ENCODE results near the gene SPATA31E1.

The SPATA31E1 gene

DNA sequence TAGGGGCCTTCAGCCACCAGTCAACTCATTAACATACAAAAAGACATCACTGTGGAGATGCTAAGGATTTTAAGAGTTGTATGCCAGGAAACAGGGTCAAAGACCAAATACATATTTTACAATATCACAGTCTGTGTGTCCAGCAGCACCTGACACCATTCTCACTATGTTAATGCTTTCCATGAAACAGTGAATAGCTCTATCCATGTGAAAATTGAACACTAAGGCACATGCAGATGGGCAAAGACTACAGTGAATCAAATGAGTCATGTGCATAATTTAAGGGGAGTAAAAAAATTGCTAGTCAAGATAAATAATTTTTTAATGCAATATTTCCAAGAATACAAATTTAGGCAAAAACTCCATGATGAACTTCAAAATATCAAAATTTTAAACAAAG is 7.6 kb upstream of the SPATA31E1 start:
- no peak overlapping the region for H3K9ac ChIP-seq (ENCODE audit: low read depth, low read length)
- no peak overlapping the region for H3K4me3 ChIP-seq (ENCODE audit: low read depth, low read length)
- 0 out of 2 replicates have a peak, but pooled peaks cover 4% of the 10 kb centered on the region for H3K9me3 ChIP-seq (ENCODE audit: control insufficient read depth, insufficient read depth, low read length)
- peaks cover 18% of the 10 kb centered on the region for H3K4me1 ChIP-seq (ENCODE audit: control insufficient read depth, insufficient read depth, low read length)
- no peak overlapping the region for H3K27ac ChIP-seq (ENCODE audit: low read depth, low read length)
- H3K27me3 ChIP-seq (ENCODE audit: control insufficient read depth, insufficient read depth, low read length), result no peaks in the 10 kb centered on the region
- H3K36me3 ChIP-seq (ENCODE audit: control insufficient read depth, insufficient read depth, low read length), result no peaks in the 10 kb centered on the region

GRCh38 chr9:87875831-87876545 is 6.7 kb upstream of the SPATA31E1 start:
- Histone ChIP-seq H3K27me3 (ENCODE audit: control insufficient read depth, insufficient read depth, low read length) (no peaks in the 10 kb centered on the region), H3K27ac (ENCODE audit: low read depth, low read length) (no peak overlapping the region), H3K9me3 (ENCODE audit: control insufficient read depth, insufficient read depth, low read length) (0 out of 2 replicates have a peak, but pooled peaks cover 4% of the 10 kb centered on the region), H3K4me1 (ENCODE audit: control insufficient read depth, insufficient read depth, low read length) (peaks cover 18% of the 10 kb centered on the region), H3K4me3 (ENCODE audit: low read depth, low read length) (no peak overlapping the region), H3K36me3 (ENCODE audit: control insufficient read depth, insufficient read depth, low read length) (no peaks in the 10 kb centered on the region), H3K9ac (ENCODE audit: low read depth, low read length) (no peak overlapping the region)

- Histone ChIP-seq H3K36me3 (ENCODE audit: control insufficient read depth, insufficient read depth, low read length) (no peaks in the 10 kb centered on the region), H3K27ac (ENCODE audit: low read depth, low read length) (no peak overlapping the region), H3K4me1 (ENCODE audit: control insufficient read depth, insufficient read depth, low read length) (peaks cover 18% of the 10 kb centered on the region), H3K4me3 (ENCODE audit: low read depth, low read length) (no peak overlapping the region), H3K9ac (ENCODE audit: low read depth, low read length) (no peak overlapping the region), H3K27me3 (ENCODE audit: control insufficient read depth, insufficient read depth, low read length) (no peaks in the 10 kb centered on the region), H3K9me3 (ENCODE audit: control insufficient read depth, insufficient read depth, low read length) (0 out of 2 replicates have a peak, but pooled peaks cover 4% of the 10 kb centered on the region)
Observed at GRCh38 chr9:87876708-87877107, 6.0 kb upstream of the SPATA31E1 start.

DNA sequence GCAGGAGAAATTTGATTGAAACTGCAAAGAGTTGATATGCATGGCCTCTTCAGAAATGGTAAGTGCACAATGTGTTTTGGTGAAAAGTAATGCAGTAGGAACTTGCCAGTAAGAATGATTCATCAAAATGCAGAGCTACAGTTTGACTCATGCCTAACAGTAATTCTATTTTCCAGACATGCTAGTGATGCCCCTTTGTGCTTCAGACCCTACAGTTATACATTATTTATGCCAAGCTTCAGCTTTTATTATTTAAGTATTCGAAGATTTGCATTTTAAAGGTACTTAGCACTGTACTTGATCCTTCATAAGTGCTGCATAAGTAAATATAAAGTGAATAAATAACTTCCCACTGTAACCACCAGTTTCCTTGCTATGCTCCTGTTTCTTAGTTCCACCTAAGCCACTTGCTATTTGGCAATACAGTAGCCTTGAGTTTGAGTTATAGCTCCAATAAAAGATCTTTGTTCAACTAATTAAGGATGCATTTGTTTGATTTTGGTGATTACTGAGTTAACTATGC is 3.6 kb upstream of the SPATA31E1 start:
- H3K4me3 ChIP-seq (ENCODE audit: low read depth, low read length), result no peak overlapping the region
- H3K9me3 ChIP-seq (ENCODE audit: control insufficient read depth, insufficient read depth, low read length), result 0 out of 2 replicates have a peak, but pooled peaks cover 4% of the 10 kb centered on the region
- peak overlapping the region; percentile 4 for H3K27ac ChIP-seq (ENCODE audit: low read depth, low read length)
- no peaks in the 10 kb centered on the region for H3K27me3 ChIP-seq (ENCODE audit: control insufficient read depth, insufficient read depth, low read length)
- H3K4me1 ChIP-seq (ENCODE audit: control insufficient read depth, insufficient read depth, low read length), result peaks cover 18% of the 10 kb centered on the region
- H3K36me3 ChIP-seq (ENCODE audit: control insufficient read depth, insufficient read depth, low read length), result no peaks in the 10 kb centered on the region
- H3K9ac ChIP-seq (ENCODE audit: low read depth, low read length), result no peak overlapping the region

- H3K36me3 ChIP-seq (ENCODE audit: control insufficient read depth, insufficient read depth, low read length), result no peaks in the 10 kb centered on the region
- no peak overlapping the region for H3K27ac ChIP-seq (ENCODE audit: low read depth, low read length)
- peaks cover 13% of the 10 kb centered on the region for H3K4me1 ChIP-seq (ENCODE audit: control insufficient read depth, insufficient read depth, low read length)
- no peak overlapping the region for H3K4me3 ChIP-seq (ENCODE audit: low read depth, low read length)
- H3K9me3 ChIP-seq (ENCODE audit: control insufficient read depth, insufficient read depth, low read length), result 0 out of 2 replicates have a peak, but pooled peaks cover 4% of the 10 kb centered on the region
- H3K27me3 ChIP-seq (ENCODE audit: control insufficient read depth, insufficient read depth, low read length), result no peaks in the 10 kb centered on the region
- no peak overlapping the region for H3K9ac ChIP-seq (ENCODE audit: low read depth, low read length)
Observed at GRCh38 chr9:87880116-87880515, 2.6 kb upstream of the SPATA31E1 start.

GRCh38 chr9:87880683-87881082 is 2.0 kb upstream of the SPATA31E1 start:
- no peak overlapping the region for H3K27ac ChIP-seq (ENCODE audit: low read depth, low read length)
- 0 out of 2 replicates have a peak, but pooled peaks cover 4% of the 10 kb centered on the region for H3K9me3 ChIP-seq (ENCODE audit: control insufficient read depth, insufficient read depth, low read length)
- peaks cover 12% of the 10 kb centered on the region for H3K4me1 ChIP-seq (ENCODE audit: control insufficient read depth, insufficient read depth, low read length)
- no peaks in the 10 kb centered on the region for H3K27me3 ChIP-seq (ENCODE audit: control insufficient read depth, insufficient read depth, low read length)
- no peak overlapping the region for H3K4me3 ChIP-seq (ENCODE audit: low read depth, low read length)
- H3K9ac ChIP-seq (ENCODE audit: low read depth, low read length), result no peak overlapping the region
- H3K36me3 ChIP-seq (ENCODE audit: control insufficient read depth, insufficient read depth, low read length), result no peaks in the 10 kb centered on the region

DNA sequence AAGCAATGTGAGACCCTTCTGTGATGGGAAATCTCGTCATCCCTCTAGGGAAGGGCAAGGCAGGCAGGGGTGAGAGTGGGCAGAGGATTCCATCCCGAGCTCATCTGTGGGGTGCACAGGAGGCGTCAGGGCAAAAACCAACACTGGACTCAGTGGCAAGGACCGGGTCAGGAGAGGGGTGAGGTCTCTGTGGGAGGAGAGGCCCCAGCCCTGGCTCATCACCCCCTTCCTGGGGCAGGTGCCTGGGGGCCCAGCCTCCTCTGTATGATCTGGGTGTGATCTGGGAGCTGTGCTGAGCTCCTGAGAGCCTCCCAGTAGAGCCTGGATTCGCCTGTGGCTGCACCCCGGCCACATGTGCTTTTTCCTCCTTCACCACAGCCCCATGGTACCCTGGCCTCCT is 597 bp downstream of the SPATA31E1 start:
- Histone ChIP-seq H3K27me3 (ENCODE audit: control insufficient read depth, insufficient read depth, low read length) (no peaks in the 10 kb centered on the region), H3K36me3 (ENCODE audit: control insufficient read depth, insufficient read depth, low read length) (no peaks in the 10 kb centered on the region), H3K4me1 (ENCODE audit: control insufficient read depth, insufficient read depth, low read length) (peaks cover 11% of the 10 kb centered on the region), H3K9ac (ENCODE audit: low read depth, low read length) (no peak overlapping the region), H3K27ac (ENCODE audit: low read depth, low read length) (no peak overlapping the region), H3K4me3 (ENCODE audit: low read depth, low read length) (no peak overlapping the region), H3K9me3 (ENCODE audit: control insufficient read depth, insufficient read depth, low read length) (0 out of 2 replicates have a peak, but pooled peaks cover 4% of the 10 kb centered on the region)

DNA sequence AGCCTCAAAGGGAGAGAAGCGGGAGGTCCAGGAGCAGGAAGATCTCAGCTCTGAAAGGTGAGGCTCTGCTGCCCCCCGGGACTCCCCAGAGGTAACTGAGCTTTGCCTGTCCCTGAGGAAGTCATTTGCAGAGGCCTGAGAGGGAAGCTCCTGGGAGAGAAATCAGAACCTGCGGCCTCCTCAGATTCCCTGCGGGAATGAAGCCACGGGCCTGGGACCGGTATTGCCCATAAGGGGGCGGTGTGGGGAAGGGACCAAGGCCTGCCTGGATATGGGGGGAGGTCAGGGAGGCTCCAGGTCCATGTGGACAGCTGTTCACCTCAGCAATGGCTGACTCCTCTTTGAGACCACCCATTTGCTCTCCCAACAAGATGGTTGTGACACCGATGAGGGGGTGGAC is 1.3 kb downstream of the SPATA31E1 start:
- no peaks in the 10 kb centered on the region for H3K36me3 ChIP-seq (ENCODE audit: control insufficient read depth, insufficient read depth, low read length)
- H3K4me3 ChIP-seq (ENCODE audit: low read depth, low read length), result no peak overlapping the region
- H3K9ac ChIP-seq (ENCODE audit: low read depth, low read length), result no peak overlapping the region
- no peaks in the 10 kb centered on the region for H3K9me3 ChIP-seq (ENCODE audit: control insufficient read depth, insufficient read depth, low read length)
- H3K4me1 ChIP-seq (ENCODE audit: control insufficient read depth, insufficient read depth, low read length), result peaks cover 4% of the 10 kb centered on the region
- H3K27ac ChIP-seq (ENCODE audit: low read depth, low read length), result no peak overlapping the region
- no peaks in the 10 kb centered on the region for H3K27me3 ChIP-seq (ENCODE audit: control insufficient read depth, insufficient read depth, low read length)

DNA sequence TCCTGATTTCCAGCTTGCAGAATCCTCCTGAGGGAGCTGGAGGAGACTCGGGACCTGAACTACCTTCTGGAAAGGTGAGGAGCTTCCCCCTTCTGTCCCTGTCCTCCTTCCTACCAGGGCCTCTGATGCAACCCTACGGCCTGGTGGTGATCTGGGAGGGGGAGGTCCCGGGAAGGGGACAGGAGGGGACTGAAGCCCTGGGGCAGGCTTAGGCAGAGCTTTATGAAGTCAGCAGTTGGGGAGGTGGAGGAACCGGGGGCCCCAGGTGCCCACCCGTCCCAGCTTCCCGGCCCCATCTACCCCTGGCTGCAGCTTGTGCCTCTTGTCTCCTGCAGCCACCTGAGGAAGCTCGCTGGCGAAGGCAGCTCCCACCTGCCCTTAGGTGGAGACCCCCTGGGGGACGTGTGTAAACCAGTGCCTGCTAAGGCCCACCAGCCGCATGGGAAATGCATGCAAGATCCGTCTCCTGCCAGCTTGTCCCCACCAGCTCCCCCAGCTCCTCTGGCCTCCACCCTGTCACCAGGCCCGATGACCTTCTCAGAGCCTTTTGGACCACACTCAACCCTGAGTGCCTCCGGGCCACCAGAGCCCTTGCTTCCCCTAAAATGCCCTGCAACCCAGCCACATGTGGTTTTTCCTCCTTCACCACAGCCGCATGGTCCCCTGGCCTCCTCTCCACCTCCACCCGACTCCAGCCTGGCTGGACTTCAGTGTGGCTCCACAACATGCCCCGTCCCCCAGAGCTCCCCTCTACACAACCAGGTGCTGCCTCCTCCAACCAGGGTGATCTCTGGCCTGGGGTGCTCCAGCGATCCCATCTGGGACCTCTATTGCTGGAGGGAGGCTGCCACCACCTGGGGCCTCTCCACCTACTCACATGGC is 2.1 kb downstream of the SPATA31E1 start:
- H3K4me3 ChIP-seq (ENCODE audit: low read depth, low read length), result no peak overlapping the region
- no peak overlapping the region for H3K27ac ChIP-seq (ENCODE audit: low read depth, low read length)
- no peaks in the 10 kb centered on the region for H3K36me3 ChIP-seq (ENCODE audit: control insufficient read depth, insufficient read depth, low read length)
- H3K27me3 ChIP-seq (ENCODE audit: control insufficient read depth, insufficient read depth, low read length), result no peaks in the 10 kb centered on the region
- no peaks in the 10 kb centered on the region for H3K9me3 ChIP-seq (ENCODE audit: control insufficient read depth, insufficient read depth, low read length)
- H3K9ac ChIP-seq (ENCODE audit: low read depth, low read length), result no peak overlapping the region
- no peaks in the 10 kb centered on the region; the same call in 1 of the 2 replicates for H3K4me1 ChIP-seq (ENCODE audit: control insufficient read depth, insufficient read depth, low read length)

DNA sequence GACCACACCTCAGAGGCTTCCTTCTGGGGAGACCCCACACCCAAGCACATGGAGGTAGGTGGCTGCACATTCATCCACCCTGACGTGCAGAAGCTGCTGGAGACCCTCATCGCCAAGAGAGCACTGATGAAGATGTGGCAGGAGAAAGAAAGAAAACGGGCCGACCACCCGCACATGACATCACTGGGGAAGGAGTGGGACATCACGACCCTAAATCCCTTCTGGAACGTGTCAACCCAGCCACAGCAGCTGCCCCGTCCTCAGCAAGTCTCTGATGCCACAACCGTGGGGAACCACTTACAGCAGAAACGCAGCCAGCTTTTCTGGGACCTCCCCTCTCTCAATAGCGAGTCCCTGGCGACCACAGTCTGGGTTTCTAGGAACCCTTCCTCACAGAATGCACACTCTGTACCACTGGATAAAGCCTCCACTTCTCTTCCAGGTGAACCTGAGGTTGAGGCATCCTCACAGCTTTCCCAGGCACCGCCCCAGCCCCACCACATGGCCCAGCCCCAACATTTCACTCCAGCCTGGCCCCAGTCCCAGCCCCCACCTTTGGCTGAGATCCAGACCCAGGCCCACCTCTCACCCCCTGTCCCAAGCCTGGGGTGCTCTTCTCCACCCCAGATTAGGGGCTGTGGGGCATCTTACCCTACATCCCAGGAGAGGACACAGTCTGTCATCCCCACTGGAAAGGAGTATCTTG is 3.0 kb downstream of the SPATA31E1 start:
- H3K27ac ChIP-seq (ENCODE audit: low read depth, low read length), result no peak overlapping the region
- no peaks in the 10 kb centered on the region for H3K36me3 ChIP-seq (ENCODE audit: control insufficient read depth, insufficient read depth, low read length)
- no peaks in the 10 kb centered on the region for H3K9me3 ChIP-seq (ENCODE audit: control insufficient read depth, insufficient read depth, low read length)
- H3K4me3 ChIP-seq (ENCODE audit: low read depth, low read length), result no peak overlapping the region
- no peaks in the 10 kb centered on the region for H3K4me1 ChIP-seq (ENCODE audit: control insufficient read depth, insufficient read depth, low read length)
- H3K27me3 ChIP-seq (ENCODE audit: control insufficient read depth, insufficient read depth, low read length), result no peaks in the 10 kb centered on the region
- H3K9ac ChIP-seq (ENCODE audit: low read depth, low read length), result no peak overlapping the region

All from HUES48 (cell line).